ENCODE measurements around the gene CTIF.

CTIF gene

DNA sequence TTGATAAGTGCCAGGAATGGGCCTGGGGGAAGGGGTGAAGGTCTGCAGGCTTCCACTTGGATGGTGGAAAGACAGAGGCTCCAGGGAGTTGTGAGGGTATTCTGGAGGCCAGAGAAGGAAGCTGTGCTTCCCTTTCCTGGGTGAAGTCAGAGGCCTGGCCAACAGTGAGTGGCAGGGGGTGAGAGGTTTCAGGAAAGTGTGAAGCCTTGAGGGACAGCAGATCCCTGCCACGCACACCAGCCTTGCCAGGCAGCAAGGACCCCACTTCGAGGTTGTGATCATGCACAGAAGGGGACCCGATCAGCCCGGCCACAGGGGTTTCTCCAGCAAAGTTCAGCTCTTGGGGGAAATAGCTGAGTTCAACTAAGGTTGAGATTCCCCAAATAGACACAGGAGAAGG lies 345.5 kb downstream of the CTIF start:
- DNase-seq (ENCODE audit: low spot score) = no peak
- TF ChIP-seq, protein P1, sequence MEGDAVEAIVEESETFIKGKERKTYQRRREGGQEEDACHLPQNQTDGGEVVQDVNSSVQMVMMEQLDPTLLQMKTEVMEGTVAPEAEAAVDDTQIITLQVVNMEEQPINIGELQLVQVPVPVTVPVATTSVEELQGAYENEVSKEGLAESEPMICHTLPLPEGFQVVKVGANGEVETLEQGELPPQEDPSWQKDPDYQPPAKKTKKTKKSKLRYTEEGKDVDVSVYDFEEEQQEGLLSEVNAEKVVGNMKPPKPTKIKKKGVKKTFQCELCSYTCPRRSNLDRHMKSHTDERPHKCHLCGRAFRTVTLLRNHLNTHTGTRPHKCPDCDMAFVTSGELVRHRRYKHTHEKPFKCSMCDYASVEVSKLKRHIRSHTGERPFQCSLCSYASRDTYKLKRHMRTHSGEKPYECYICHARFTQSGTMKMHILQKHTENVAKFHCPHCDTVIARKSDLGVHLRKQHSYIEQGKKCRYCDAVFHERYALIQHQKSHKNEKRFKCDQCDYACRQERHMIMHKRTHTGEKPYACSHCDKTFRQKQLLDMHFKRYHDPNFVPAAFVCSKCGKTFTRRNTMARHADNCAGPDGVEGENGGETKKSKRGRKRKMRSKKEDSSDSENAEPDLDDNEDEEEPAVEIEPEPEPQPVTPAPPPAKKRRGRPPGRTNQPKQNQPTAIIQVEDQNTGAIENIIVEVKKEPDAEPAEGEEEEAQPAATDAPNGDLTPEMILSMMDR (IDR thresholded peaks at IDR 0.05; ENCODE audit: extremely low read depth, missing control alignments) = no peak

DNA sequence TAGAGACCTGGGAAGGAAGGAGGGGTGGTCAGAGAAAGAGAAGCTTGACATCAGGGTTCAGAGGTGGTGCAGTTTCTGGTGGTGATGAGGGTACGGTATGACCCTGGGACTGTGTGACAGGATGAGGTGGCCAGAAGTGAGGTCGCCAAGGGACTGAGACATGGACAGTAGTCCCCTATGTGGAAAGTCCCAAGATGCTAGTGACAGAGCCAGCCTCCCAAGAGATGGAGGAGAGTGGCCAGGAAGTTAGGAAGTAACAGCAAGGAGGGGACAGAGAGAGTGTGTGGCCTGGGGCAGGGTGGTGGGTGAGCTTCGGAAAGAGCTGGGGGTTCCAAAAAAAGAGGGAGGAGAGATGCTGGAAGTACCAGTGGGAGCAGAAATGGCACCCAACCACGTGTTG lies 345.9 kb downstream of the CTIF start:
- TF ChIP-seq, protein P1 (IDR thresholded peaks at IDR 0.05; ENCODE audit: extremely low read depth, missing control alignments) = no peak
- no peak for DNase-seq (ENCODE audit: low spot score)

DNA sequence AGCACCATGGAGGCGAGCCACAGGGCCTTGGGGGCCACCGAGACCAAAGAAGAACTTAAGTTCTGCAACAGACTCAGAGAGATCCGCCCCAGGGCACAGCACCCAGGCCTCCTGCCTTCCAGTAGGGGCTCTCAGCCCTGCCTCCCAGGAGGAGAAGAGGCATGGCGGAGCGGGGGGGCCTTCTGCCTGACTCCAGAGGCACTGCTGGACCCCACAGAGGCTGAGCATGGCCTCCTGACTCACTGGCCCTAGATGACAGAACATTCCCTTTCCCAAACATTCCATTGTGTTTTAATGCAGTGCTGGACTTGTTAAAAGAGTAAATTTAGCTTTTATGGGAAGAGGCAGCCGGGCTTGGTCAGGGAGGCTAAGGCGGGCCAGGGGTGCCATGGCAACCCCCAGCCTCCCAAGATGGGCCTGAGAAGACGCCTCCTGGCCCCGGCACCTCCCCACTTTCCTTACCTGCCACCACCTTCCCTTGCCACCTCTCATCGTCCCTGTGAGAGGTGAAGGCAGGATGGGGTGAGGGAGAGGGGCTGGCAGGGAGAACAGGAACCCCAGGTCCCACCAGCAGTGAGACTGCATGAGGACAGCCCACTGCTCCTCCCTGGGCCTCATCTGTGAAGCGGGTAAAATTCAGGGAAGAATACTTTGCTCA lies 346.6 kb downstream of the CTIF start:
- no peak for DNase-seq (ENCODE audit: low spot score)
- TF ChIP-seq, protein P1 (IDR thresholded peaks at IDR 0.05; ENCODE audit: extremely low read depth, missing control alignments) = no peak

DNA sequence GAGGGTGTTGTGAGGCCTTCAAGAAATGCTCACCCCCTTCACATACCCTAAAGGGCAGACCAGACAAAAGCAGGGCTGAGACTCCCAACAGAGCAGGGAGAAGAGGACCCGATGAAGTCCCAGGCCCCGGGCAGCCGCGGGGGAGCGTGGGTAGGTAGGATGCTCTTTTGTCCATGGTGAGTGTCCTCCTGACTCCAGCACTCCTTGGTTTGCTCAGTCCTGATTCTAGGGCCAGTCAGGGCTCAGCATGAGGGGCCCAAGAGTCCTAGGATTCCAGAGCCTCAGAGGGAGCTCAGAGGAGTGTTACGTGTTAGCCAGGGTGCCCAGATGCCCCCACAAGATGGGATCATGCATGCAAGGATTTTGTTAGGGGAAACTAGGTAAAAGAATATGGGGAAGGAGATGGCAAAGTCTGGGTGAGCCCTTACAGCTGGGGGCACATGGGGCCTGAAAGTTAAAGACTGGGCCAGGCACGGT lies 347.1 kb downstream of the CTIF start:
- DNase-seq (ENCODE audit: low spot score) = no peak
- TF ChIP-seq, protein P1 (IDR thresholded peaks at IDR 0.05; ENCODE audit: extremely low read depth, missing control alignments) = no peak

DNA sequence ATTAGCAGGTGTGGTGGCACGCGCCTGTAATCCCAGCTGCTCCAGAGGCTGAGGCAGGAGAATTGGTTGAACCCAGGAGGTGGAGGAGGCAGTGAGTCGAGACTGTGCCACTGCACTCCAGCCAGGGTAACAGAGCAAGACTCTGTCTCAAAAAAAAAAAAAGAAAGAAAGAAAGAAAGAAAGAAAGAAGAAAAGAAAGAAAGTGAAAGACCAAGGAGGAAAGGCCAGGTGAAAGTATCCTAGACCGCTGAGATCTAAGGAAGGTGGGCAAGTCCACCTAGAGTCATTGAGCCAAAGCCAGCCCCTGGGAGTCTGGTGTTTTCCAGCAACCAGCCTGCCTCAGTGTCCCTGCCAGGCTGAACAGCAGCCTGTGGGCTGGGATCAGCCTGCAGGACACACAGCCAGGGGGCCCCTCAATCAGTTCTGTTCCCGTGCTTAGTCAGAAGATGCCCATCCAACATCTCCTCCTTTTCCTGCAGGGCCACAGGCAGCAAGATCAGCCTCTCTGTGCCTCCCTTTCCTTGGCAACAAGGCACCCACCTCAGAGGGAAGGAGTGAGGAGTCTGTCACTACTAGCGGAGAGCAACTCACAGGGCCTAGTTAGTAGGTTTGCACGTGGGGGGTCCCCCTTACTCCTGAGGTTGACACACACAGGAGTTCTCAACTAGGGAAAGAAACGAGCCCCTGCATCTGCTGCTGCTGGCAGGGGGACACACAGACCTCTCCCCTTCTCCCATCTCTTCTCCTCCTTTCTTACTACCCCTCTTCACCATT lies 347.9 kb downstream of the CTIF start:
- TF ChIP-seq, protein P1 (IDR thresholded peaks at IDR 0.05; ENCODE audit: extremely low read depth, missing control alignments) = no peak
- DNase-seq (ENCODE audit: low spot score) = no peak

DNA sequence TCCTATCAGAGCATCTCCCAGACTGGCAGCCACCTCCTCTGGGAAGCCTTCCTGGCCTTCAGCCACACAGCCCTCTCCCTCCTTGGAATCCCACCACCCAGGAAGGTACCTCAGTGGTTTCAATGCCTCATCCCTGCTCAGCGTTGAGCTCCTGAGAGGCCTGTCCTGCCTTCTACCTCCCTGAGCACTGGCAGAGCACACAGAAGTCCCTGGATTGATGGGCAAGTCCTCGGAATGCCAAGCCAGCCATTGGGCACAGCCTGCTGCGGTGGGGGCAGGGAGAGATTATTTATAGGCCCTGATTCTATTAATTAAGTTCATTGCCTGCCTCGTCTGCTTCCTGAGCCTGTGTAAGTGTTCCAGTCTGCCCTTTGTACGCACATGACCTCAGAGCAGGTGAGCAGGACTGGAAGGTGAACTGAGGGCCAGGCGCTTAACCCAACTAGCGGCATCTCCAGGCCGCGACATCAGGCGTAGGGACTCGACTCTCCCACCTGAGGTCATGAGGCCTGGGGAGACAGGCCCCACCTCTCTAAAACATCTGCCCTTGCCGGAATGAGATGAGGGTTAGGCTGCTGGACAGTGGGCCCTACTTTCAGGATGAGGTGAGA lies 348.6 kb downstream of the CTIF start:
- TF ChIP-seq, protein P1 (IDR thresholded peaks at IDR 0.05; ENCODE audit: extremely low read depth, missing control alignments) = no peak
- no peak for DNase-seq (ENCODE audit: low spot score)
